GM23338 (cell line): ENCODE data around the gene KLHL28. TPM values are rescaled to one million over a fixed set of nuclear protein-coding genes. Genes with fewer than 3 reads are reported as not detected.

Experiments used
- ATAC-seq: fragments of 200-7000 bp; cut with Tn5 transposase; 3 replicates; pipeline ENCODE4 v1.9.1; 2020
- DNase-seq: peaks from one replicate; pipeline ENCODE4 v3.0.0-alpha.2; 2015; ENCODE audit warnings: low spot score
- H2AFZ ChIP-seq: fragments of 200-600 bp; sonication (generic); 2 replicates; pipeline ENCODE4 v1.8.0; 2016; ENCODE audit warnings: antibody characterized with exemption, mild to moderate bottlenecking, moderate library complexity
- H3F3A ChIP-seq: fragments of 200-600 bp; sonication (generic); replicated peaks from 2 replicates; pipeline ENCODE4 v1.8.0; 2017; ENCODE audit warnings: antibody characterized with exemption, mixed run types, low read depth
- H3K27ac ChIP-seq: fragments of 200-600 bp; sonication (generic); 2 replicates; pipeline ENCODE4 v1.6.1; 2016; ENCODE audit warnings: low read depth
- H3K27me3 ChIP-seq: fragments of 200-600 bp; sonication (generic); 2 replicates; pipeline ENCODE4 v1.8.0; 2016; ENCODE audit warnings: mild to moderate bottlenecking, mixed run types, moderate library complexity; ENCODE audit not compliant: insufficient read depth
- H3K36me3 ChIP-seq: fragments of 200-600 bp; sonication (generic); 2 replicates; pipeline ENCODE4 v1.8.0; 2016; ENCODE audit warnings: mild to moderate bottlenecking; ENCODE audit not compliant: insufficient read depth
- H3K4me1 ChIP-seq: fragments of 200-600 bp; sonication (generic); 2 replicates; pipeline ENCODE4 v1.8.0; 2016; ENCODE audit warnings: mild to moderate bottlenecking, moderate library complexity; ENCODE audit not compliant: insufficient read depth
- H3K4me2 ChIP-seq: fragments of 200-600 bp; sonication (generic); 2 replicates; pipeline ENCODE4 v1.7.1; 2017; ENCODE audit warnings: mixed run types
- H3K4me3 ChIP-seq: fragments of 200-600 bp; sonication (generic); 2 replicates; pipeline ENCODE4 v1.6.1; 2016; ENCODE audit warnings: mixed run types
- H3K79me2 ChIP-seq: fragments of 200-600 bp; sonication (generic); replicated peaks from 2 replicates; pipeline ENCODE4 v1.8.0; 2017; ENCODE audit warnings: mild to moderate bottlenecking; ENCODE audit not compliant: insufficient read depth
- H3K9me2 ChIP-seq: fragments of 200-600 bp; sonication (generic); 2 replicates; pipeline ENCODE4 v1.8.0; 2017; ENCODE audit not compliant: insufficient read depth
- H4K20me1 ChIP-seq: fragments of 200-600 bp; sonication (generic); replicated peaks from 2 replicates; pipeline ENCODE4 v1.8.0; 2017; ENCODE audit warnings: mild to moderate bottlenecking; ENCODE audit not compliant: insufficient read depth
- H3K27ac Mint-ChIP-seq: 2 replicates; pipeline ENCODE4 v1.8.0; 2020; ENCODE audit warnings: inconsistent platforms, mild to moderate bottlenecking, moderate library complexity, mixed read lengths
- H3K27me3 Mint-ChIP-seq: 3 replicates; pipeline ENCODE4 v1.8.0; 2022; ENCODE audit warnings: low read depth, mild to moderate bottlenecking, moderate library complexity, mixed read lengths, inconsistent platforms; ENCODE audit not compliant: insufficient read depth, poor library complexity
- H3K36me3 Mint-ChIP-seq: 3 replicates; pipeline ENCODE4 v1.8.0; 2021; ENCODE audit warnings: low read depth, mild to moderate bottlenecking, inconsistent platforms, moderate library complexity, mixed read lengths
- H3K4me1 Mint-ChIP-seq: 3 replicates; pipeline ENCODE4 v1.8.0; 2020; ENCODE audit warnings: mild to moderate bottlenecking, inconsistent platforms, mixed read lengths
- H3K4me3 Mint-ChIP-seq: 3 replicates; pipeline ENCODE4 v1.8.0; 2021; ENCODE audit warnings: moderate library complexity, mild to moderate bottlenecking, inconsistent platforms, mixed read lengths
- H3K9me3 Mint-ChIP-seq: 3 replicates; pipeline ENCODE4 v1.8.0; 2020; ENCODE audit warnings: moderate library complexity, mild to moderate bottlenecking, inconsistent platforms, mixed read lengths
- CREB1 ChIP-seq: fragments of 250-450 bp; sonication (Bioruptor Pico); IDR thresholded peaks from 2 replicates; pipeline ENCODE4 v1.5.0; 2020; ENCODE audit warnings: low read depth, mild to moderate bottlenecking, moderate library complexity
- EZH2phosphoT487 ChIP-seq: fragments of 200-600 bp; sonication (generic); IDR thresholded peaks from one replicate; pipeline ENCODE4 v1.8.1; 2018; ENCODE audit warnings: antibody characterized with exemption; ENCODE audit not compliant: unreplicated experiment
- JUNB ChIP-seq: IDR thresholded peaks from one replicate; pipeline ENCODE4 v1.6.1; 2016; ENCODE audit warnings: antibody characterized with exemption; ENCODE audit not compliant: unreplicated experiment
- NANOG ChIP-seq: IDR thresholded peaks from 2 replicates; pipeline ENCODE4 v1.6.1; 2016; ENCODE audit warnings: antibody characterized with exemption, borderline replicate concordance
- REST ChIP-seq: IDR thresholded peaks from one replicate; pipeline ENCODE4 v1.6.1; 2018; ENCODE audit warnings: antibody characterized with exemption; ENCODE audit not compliant: unreplicated experiment
- STAT1 ChIP-seq: IDR thresholded peaks from one replicate; pipeline ENCODE4 v1.6.1; 2016; ENCODE audit warnings: antibody characterized with exemption; ENCODE audit not compliant: unreplicated experiment
- ZNF114 ChIP-seq: fragments of 250-450 bp; sonication (Bioruptor Pico); IDR thresholded peaks from 2 replicates; pipeline ENCODE4 v1.5.0; 2020; ENCODE audit warnings: mild to moderate bottlenecking, moderate library complexity
- ZNF462 ChIP-seq: fragments of 250-450 bp; sonication (Bioruptor Pico); IDR thresholded peaks from 2 replicates; pipeline ENCODE4 v1.5.0; 2020; ENCODE audit warnings: mild to moderate bottlenecking, moderate library complexity
- polyA plus RNA-seq: library from polyadenylated mRNA; unstranded; fragments of >200 nt; fragmentation: Nextera tagmentation; extraction: Ambion mirVana; gene quantifications from 2 replicates; pipeline ENCODE4 v1.2.1, GENCODE V29; 2016
- total RNA-seq: library from RNA; depleted of rRNA; stranded (reverse); fragments of >200 nt; shearing (Covaris generic); gene quantifications from 2 replicates; pipeline ENCODE4 v1.2.3, GENCODE V29; 2014

Gene KLHL28
- total and polyA plus RNA-seq, 2 experiments from 2014 or later = 7.7 to 10.6 TPM

- ATAC-seq (no peak), DNase-seq (no peak)
- Mint-ChIP-seq H3K36me3 (peaks cover 3% of the 10 kb centered on the region; the same call in 1 of the 3 replicates), H3K27ac (no peak overlapping the region), H3K4me1 (no peaks in the 10 kb centered on the region), H3K27me3 (no peaks in the 10 kb centered on the region), H3K9me3 (no peaks in the 10 kb centered on the region; the same call in 2 of the 3 replicates), H3K4me3 (no peak overlapping the region)
- Histone ChIP-seq H3K4me3 (no peak overlapping the region), H3K27ac (no peak overlapping the region), H3K79me2 (no peaks in the 10 kb centered on the region), H3F3A (no peaks in the 10 kb centered on the region), H3K4me1 (no peaks in the 10 kb centered on the region), H4K20me1 (no peaks in the 10 kb centered on the region), H3K27me3 (no peaks in the 10 kb centered on the region), H3K9me2 (no peaks in the 10 kb centered on the region; the same call in 1 of the 2 replicates), H3K4me2 (no peak overlapping the region), H3K36me3 (no peaks in the 10 kb centered on the region), H2AFZ (peak overlapping the region; percentile 8; the same call in 1 of the 2 replicates)
- TF ChIP-seq EZH2phosphoT487 (no peak), CREB1 (CRISPR knock-in tag) (no peak), ZNF114 (CRISPR knock-in tag) (no peak), REST (no peak), NANOG (no peak), STAT1 (no peak), ZNF462 (no peak), JUNB (no peak)
Observed at GRCh38 chr14:44887596-44887955, 74.2 kb downstream of the KLHL28 start.
